ENCODE data around the gene AKR7A3.

AKR7A3 gene

GRCh38 chr1:19239876-19240275 is 48.7 kb downstream of the AKR7A3 start:
- TF ChIP-seq CTCF (IDR thresholded peaks at IDR 0.05), result no peak

GRCh38 chr1:19234224-19234623 is 54.3 kb downstream of the AKR7A3 start:
- TF ChIP-seq CTCF (IDR thresholded peaks at IDR 0.05), result no peak
